Measurements from ENCODE around the gene TPRG1.

The TPRG1 gene

DNA sequence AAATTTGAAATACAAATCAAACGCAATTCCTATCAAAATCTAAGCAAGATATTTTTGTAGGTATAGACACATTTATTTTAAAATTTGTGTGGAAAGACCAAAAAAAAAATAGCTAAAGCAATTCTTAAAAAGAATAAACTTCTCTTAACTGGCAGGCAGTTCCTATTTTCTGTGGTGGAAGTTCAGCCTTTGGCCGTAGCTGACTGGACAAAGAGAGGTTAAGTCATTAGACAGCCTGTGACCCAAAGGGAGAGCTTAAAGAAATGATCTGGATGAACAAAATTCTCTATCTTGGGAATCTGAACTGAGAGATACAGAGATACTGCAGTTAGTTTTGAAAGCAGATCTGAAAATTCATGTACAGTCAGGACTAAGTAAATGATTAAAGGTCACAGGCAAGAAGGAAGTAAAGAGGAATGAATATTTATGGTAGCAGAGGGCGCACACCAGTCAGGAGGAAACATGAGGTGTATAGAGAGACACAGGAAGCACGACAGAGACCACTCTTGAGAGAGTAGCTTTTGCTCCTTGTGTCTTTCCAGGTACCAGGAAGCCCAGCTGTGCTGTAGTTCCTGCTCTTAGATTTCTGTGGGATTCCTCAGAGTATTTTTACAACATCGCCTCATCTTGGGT is 57.5 kb downstream of the TPRG1 start:
- TF ChIP-seq GATA2 (IDR thresholded peaks at IDR 0.05; ENCODE audit: low read depth, low read length): no peak
- TF ChIP-seq GATA3 (IDR thresholded peaks at IDR 0.05; ENCODE audit: low read depth, low read length): no peak

DNA sequence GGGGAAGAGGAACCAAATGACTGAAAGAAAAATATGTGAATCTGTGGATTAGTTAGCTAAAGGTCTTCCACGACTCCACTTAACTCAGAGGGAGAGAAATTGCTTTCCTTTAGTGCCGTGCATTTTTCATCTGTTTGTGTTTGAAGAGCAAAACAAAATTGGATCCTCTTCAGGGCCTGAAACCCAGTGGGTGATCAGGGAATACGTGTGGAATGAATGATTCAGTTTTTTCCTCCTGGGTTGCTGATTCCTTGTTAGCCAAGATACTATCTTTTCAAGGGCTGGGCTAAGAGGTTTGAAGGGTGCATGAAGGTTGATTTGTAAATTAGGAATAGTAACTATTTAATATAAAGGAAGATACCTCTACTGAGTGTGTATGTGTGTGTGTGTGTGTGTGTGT is 61.0 kb downstream of the TPRG1 start:
- no peak for TF ChIP-seq GATA3 (IDR thresholded peaks at IDR 0.05; ENCODE audit: low read depth, low read length)
- no peak for TF ChIP-seq GATA2 (IDR thresholded peaks at IDR 0.05; ENCODE audit: low read depth, low read length)

DNA sequence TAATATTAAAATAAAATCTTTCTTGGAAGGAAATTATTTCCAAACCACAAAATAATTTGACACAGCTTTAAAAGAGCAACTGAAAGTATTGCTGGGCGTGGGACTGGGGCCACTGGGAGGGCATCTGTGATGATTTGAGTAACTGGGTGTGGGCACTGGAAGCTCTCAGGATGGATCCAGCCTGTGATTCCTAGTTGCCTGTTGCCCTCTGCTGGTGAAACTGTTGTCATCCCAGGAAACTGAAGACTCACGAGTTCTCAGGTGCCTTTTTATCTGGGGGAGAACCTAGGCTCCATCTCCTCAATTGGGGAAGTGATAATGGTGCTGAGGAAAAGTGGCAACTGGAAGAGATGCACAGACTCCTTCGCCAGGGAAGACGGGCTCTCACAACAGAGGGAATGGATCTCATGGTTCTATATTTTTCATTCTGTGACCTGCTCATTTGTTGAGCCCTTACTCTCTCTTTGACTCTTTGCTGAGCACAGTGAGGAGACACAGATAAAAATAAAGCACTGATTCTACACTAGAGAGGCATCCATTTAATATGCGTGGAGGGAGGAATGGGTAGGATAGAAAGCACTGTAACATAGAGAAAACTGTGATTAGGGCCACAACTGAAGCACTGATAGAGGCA is 61.6 kb downstream of the TPRG1 start:
- no peak for TF ChIP-seq GATA3 (IDR thresholded peaks at IDR 0.05; ENCODE audit: low read depth, low read length)
- no peak for TF ChIP-seq GATA2 (IDR thresholded peaks at IDR 0.05; ENCODE audit: low read depth, low read length)

DNA sequence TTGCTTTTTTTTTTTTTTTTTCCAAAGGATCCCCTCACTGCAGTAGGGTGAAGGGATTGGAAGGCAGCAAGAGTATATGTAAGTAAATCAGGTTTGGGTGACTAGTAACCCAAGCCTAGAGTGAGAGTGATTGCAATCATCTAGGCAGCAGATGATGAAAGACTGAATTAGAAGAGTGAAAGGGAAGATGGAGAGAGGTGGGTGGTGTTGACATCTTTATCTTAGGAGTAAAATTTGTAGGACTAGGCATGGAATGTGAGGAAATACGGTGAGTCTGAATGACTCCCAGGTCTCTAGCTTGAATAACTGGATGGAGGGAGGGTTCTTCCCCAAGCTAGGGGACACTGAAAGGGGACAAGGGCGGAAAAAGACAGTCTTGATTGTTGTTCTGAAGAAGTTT is 63.4 kb downstream of the TPRG1 start:
- TF ChIP-seq GATA2 (IDR thresholded peaks at IDR 0.05; ENCODE audit: low read depth, low read length) (no peak), GATA3 (IDR thresholded peaks at IDR 0.05; ENCODE audit: low read depth, low read length) (no peak)

DNA sequence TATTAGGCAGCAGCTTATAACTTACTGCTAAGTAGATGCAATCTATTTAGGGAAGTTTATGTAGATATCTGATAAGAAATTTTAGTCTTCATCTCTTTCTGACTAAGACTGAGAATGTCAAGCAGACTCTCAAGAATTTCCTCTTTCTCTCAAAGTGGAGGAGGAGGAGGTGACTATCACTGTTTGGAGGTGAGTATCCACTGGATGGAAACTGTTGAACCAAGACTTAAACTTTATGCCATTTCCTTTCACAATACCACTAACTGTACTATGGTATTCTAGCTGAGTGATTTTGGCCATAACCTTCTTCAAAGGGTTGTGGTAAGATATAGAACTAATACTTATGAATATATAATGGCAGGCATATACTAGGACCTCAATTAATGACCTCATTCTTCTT is 64.6 kb downstream of the TPRG1 start:
- no peak for TF ChIP-seq GATA3 (IDR thresholded peaks at IDR 0.05; ENCODE audit: low read depth, low read length)
- no peak for TF ChIP-seq GATA2 (IDR thresholded peaks at IDR 0.05; ENCODE audit: low read depth, low read length)

DNA sequence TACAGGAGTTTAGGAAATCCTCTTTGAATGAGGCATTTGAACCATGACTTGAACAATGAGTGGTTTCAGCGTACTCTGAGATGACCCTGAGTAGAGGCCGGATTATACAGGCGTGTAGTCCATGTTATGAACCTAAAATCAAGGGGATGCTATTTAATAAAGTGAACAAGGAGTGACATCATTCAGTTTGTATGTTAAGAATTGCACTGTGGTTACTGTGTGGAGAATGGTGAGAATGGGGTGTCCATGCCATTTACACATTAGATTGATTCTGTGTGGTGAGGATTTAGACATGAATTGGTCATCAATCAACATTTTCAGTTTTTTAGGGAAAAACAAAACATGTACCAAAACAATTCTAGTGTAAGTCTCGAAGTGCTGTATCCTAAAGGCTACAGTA is 65.8 kb downstream of the TPRG1 start:
- TF ChIP-seq GATA3 (IDR thresholded peaks at IDR 0.05; ENCODE audit: low read depth, low read length): no peak

DNA sequence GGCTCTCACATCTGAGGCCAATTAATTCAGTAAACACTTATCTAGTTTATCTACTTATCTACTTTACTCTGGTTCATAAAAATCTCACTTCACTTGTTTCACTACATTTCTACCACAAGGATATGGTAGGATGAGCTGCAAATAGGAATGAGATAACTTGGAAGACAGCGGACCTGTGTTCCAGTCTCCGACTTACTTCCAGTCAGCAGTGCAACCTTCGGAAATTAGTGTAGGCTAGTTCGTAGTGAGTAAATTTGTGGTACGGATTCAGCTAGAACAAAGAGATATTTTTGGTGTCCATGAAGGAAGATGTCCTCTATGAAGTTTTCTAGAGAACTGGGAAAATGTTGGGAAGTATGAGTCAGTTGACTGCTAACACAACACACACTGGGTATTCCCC is 66.3 kb downstream of the TPRG1 start:
- TF ChIP-seq GATA3 (IDR thresholded peaks at IDR 0.05; ENCODE audit: low read depth, low read length) (no peak), GATA2 (IDR thresholded peaks at IDR 0.05; ENCODE audit: low read depth, low read length) (no peak)

DNA sequence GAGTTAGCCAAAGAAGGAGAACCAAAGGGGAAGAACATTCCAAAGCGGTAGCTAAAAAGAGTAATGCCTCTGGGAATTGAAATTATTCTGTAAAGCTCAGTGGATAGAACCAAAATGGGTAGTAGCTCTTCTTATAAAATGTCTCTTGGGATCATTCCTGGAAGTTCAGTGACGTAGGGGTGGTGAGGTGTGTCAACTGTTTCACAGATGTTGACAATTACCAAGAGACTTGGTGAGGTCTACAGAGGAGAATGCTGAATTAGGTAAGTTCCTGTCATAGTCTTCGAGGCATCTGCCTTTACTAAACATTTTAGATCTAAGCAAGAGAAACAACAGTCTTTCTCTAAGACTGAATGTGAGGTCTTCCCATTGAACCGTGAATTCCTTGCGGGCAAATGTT is 67.8 kb downstream of the TPRG1 start:
- TF ChIP-seq GATA2 (IDR thresholded peaks at IDR 0.05; ENCODE audit: low read depth, low read length) (no peak), GATA3 (IDR thresholded peaks at IDR 0.05; ENCODE audit: low read depth, low read length) (no peak)

DNA sequence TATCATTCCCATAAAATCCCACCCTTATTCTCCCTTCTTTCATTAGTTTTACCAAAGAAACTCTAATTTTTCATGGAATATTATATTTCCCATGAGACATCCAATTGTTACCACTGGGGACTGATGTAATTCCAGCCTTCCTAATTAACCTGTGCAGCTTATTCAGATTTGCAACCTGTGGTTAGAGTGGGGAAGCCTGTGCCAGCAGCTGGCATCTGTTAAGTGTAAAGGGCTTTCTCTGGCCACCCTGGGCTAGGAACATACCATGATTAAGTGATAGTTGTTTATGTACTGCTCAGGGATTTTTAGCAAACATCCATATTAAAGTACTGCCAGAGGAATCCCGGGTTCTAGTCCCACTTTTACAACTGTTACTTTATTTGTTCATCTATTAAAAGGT is 78.2 kb downstream of the TPRG1 start:
- TF ChIP-seq GATA3 (IDR thresholded peaks at IDR 0.05; ENCODE audit: low read depth, low read length) (no peak), GATA2 (IDR thresholded peaks at IDR 0.05; ENCODE audit: low read depth, low read length) (no peak)

DNA sequence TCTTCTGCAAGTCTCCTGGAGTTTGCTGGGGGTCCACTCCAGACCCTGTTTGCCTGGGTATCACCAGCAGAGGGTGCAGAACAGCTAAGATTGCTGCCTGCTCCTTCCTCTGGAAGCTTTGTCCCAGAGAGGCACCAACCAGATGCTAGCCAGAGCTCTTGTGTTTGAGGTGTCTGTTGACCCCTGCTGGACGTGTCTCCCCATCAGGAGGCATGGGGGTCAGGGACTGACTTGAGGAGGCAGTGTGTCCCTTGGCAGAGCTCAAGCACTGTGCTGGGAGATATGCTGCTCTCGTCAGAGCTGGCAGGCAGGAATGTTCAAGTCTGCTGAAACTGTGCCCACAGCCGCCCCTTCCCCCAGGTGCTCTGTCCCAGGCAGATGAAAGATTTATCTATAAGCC is 86.5 kb downstream of the TPRG1 start:
- no peak for TF ChIP-seq GATA3 (IDR thresholded peaks at IDR 0.05; ENCODE audit: low read depth, low read length)
- no peak for TF ChIP-seq GATA2 (IDR thresholded peaks at IDR 0.05; ENCODE audit: low read depth, low read length)

DNA sequence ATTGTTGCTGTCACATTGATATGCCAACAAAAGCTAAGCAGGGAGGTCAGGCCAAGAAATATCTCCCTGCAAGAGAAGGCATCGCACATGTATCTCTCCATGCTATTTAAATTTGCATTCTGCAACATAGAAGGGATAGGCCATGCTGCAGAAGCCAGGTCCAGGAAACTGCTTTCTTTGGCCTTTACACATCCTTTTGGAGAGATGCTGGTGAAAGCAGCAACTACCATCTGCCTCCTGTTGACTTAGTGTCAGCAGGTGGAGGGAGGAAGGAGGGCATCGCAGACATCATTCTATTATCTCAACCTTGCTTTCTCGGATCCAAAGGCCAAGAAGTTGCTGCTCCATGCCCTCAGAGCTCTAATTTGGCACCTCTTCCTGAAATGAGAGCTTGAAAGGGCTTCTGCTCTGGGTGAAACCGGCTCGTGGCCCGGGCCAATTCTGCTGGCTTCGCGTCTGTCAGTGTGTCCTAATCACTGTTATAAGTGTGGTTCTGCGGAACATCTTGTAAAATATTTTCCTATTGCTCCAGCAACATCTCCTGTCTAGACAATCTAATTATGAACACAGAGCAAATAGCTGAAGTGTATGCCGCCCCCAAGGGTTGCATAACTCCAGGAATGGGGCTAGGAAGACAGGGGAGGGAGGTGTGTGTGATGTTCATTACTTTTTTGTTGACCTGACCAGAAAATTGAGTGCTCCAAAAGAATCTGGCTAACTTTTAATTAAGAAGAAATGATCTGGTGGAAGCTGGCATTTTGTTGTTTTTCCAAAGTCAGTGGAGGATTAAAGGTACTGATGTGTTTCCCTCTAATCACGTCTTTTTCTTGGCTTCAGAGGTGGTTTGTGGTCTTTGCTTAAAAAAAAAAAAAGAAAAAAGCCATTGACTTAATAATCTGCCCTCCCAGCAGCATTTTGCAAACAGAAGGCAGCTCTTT is 89.1 kb downstream of the TPRG1 start:
- TF ChIP-seq GATA3 (IDR thresholded peaks at IDR 0.05; ENCODE audit: low read depth, low read length): no peak
- no peak for TF ChIP-seq GATA2 (IDR thresholded peaks at IDR 0.05; ENCODE audit: low read depth, low read length)

DNA sequence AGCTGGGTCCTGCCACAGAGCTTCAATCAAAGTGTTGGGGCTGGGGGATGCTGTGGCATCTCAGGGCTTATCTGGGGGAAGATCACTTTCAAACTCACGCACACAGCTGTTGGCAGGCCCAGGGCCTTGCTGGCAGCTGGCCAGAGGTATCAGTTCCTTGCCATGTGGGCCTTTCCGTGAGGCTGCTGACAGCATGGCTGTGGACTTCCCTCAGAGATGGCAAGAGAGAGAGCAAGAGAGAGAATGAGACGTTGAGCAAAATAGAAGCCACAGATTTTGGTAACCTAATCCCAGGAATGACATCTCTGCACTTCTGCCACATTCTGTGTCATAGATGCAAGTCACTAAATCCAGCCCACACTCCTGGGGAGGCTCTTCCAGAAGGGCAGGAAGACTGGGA is 91.0 kb downstream of the TPRG1 start:
- TF ChIP-seq GATA2 (IDR thresholded peaks at IDR 0.05; ENCODE audit: low read depth, low read length) (no peak), GATA3 (IDR thresholded peaks at IDR 0.05; ENCODE audit: low read depth, low read length) (no peak)

DNA sequence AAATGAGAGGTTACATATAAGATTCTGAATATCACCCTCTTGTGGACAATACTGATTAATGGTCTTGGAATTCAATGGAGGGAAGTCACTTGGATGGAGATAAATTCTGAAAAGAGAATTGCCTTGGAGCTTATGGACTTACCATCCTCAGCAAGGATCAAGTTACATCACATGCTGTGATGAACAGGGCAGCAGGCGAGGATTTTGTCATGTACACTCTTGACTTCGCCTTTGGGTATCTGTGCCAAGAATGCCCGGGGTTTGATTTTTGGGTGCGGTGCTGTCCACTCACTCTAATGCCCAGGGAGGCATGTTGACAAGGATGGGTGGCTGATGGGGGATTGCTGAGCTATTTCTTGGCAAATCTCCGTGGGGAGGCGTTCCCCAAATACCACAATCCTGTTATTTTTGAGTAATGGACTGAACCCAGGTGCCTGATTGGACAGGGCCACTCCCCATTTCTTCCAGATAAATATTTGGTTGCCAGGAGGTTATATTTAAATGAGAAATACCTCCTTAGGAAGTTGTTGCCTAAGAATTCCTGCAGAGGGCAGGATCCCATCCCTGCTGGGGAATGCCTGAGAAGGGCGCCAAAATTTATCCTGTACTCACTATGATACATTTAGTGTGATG is 96.3 kb downstream of the TPRG1 start:
- TF ChIP-seq GATA3 (IDR thresholded peaks at IDR 0.05; ENCODE audit: low read depth, low read length) (no peak), GATA2 (IDR thresholded peaks at IDR 0.05; ENCODE audit: low read depth, low read length) (no peak)

DNA sequence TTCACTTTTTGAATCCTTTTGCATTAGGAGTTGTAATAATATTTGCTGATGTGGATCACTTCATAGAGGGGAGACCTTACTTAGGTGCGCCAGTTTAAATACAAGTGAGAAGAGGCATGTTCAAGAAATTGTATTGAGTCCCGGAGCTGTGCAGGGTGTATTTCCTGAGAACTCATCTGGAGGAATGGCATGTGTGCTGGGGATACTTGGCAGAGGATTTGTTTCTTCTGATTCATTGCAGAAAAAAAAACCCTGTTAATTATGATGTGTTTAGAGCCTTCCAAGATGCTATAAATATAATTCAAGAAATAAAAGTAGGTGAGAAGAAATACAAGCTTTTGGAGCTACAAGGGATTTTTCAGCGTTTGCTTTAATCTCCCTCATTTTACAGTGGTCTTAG is 97.6 kb downstream of the TPRG1 start:
- TF ChIP-seq GATA3 (IDR thresholded peaks at IDR 0.05; ENCODE audit: low read depth, low read length): no peak
- TF ChIP-seq GATA2 (IDR thresholded peaks at IDR 0.05; ENCODE audit: low read depth, low read length): no peak

Data from SH-SY5Y (cell line).